ENCODE data around the gene ELMOD3. TPM values are rescaled to one million over a fixed set of nuclear protein-coding genes. Genes with fewer than 3 reads are reported as not detected.

ELMOD3 gene
- total and polyA plus RNA-seq, 4 donors, result 5.5 to 15.8 (median 8.0) TPM

GRCh38 chr2:85409845-85410583 is 55.4 kb downstream of the ELMOD3 start, which contains the start of gene CAPG:
TSS of gene CAPG (minus strand) at chr2:85410366. CDS start at chr2:85402145, 8,221 bp downstream.
- H3K4me3 ChIP-seq (ENCODE audit: low read depth in 1 of 3, low read length in 3 of 3), result no peak within 1 kb of the TSS
- no peaks in the 10 kb centered on the region for H3K9me3 ChIP-seq (ENCODE audit: control insufficient read depth in 4 of 4, low read length in 3 of 4)
- no peaks in the 10 kb centered on the region for H3K27me3 ChIP-seq (ENCODE audit: control insufficient read depth in 4 of 4, insufficient read depth in 4 of 4, low read length in 3 of 4)
- peaks cover 0 to 14% (median 7%) of the 10 kb centered on the region in 4 donors for H3K4me1 ChIP-seq (ENCODE audit: control insufficient read depth in 4 of 4, insufficient read depth in 4 of 4, low read length in 3 of 4)
- H3K36me3 ChIP-seq (ENCODE audit: control insufficient read depth in 4 of 4, insufficient read depth in 3 of 4, low read depth in 1 of 4, low read length in 3 of 4), result no peaks in the 10 kb centered on the region
- WGBS, result 74% methylated on average over 12 of the region's 12 CpGs
- DNase-seq (ENCODE audit: low spot score), result peak; percentile 54
- H3K9ac ChIP-seq (ENCODE audit: low read depth in 1 of 2, low read length in 2 of 2), result no peak within 1 kb of the TSS
- peak within 1 kb of the TSS in 1 of 2 donors; percentile 25 for H3K27ac ChIP-seq (ENCODE audit: low read depth in 1 of 2, low read length in 2 of 2)
- no peak for TF ChIP-seq ZBTB33 (IDR thresholded peaks at IDR 0.05)
- TF ChIP-seq SP1 (IDR thresholded peaks at IDR 0.05), result no peak
- no peak for TF ChIP-seq RXRA (IDR thresholded peaks at IDR 0.05)

DNA sequence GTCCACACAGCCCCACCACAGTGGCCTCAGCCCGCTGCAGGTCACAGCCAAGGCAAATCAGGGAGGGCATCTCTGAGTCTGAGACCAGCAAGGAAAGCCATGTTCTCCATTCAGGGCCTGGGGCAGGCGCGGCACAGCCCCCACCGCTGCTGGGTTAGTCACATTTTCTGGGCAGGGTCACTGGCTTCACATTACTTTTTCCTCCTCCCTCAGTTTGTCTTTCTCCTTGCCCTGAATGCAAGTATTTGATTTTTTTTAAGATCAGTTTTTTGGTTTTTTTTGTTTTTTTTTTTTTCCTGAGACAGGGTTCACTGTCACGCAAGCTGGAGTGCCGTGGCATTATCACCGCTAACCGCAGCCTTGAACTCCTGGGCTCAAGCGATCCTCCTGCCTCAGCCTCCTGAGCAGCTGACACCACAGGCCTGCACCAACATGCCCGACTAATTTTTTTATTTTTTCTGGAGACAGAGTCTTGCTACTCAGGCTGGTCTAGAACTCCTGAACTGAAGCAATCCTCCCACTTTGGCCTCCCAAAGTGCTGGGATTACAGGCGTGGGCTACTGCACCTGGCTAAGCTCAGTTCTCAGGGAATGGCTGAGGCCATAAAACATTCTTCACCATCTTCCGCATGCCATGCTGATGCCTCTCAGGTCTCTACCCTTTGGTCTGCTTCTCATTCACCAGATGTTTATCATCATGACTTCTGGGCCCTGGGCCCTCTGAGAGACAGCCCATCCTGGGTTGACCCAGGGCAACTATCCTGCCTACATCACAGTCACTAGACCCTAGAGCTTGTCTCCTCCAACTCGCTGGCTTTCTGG is 56.2 kb downstream of the ELMOD3 start:
- 88% methylated on average over 13 of the region's 13 CpGs for WGBS
- no peak overlapping the region for H3K9ac ChIP-seq (ENCODE audit: low read depth in 1 of 2, low read length in 2 of 2)
- no peaks in the 10 kb centered on the region for H3K27me3 ChIP-seq (ENCODE audit: control insufficient read depth in 4 of 4, insufficient read depth in 4 of 4, low read length in 3 of 4)
- H3K9me3 ChIP-seq (ENCODE audit: control insufficient read depth in 4 of 4, low read length in 3 of 4), result no peaks in the 10 kb centered on the region
- H3K4me1 ChIP-seq (ENCODE audit: control insufficient read depth in 4 of 4, insufficient read depth in 4 of 4, low read length in 3 of 4), result peaks cover 0 to 14% (median 6%) of the 10 kb centered on the region in 4 donors
- DNase-seq (ENCODE audit: low spot score), result no peak
- H3K4me3 ChIP-seq (ENCODE audit: low read depth in 1 of 3, low read length in 3 of 3), result no peak overlapping the region
- H3K36me3 ChIP-seq (ENCODE audit: control insufficient read depth in 4 of 4, insufficient read depth in 3 of 4, low read depth in 1 of 4, low read length in 3 of 4), result no peaks in the 10 kb centered on the region
- no peak for TF ChIP-seq FOXA2 (IDR thresholded peaks at IDR 0.05)
- TF ChIP-seq GABPA (IDR thresholded peaks at IDR 0.05 in 1 of 2, conservative IDR thresholded peaks at IDR 0.05 in 1 of 2), result no peak
- no peak for TF ChIP-seq EGR1 (IDR thresholded peaks at IDR 0.05; ENCODE audit: low read depth in 2 of 2)
- TF ChIP-seq JUND (IDR thresholded peaks at IDR 0.05), result no peak
- no peak for TF ChIP-seq RAD21 (IDR thresholded peaks at IDR 0.05)
- no peak for TF ChIP-seq FOXA1 (IDR thresholded peaks at IDR 0.05)
- TF ChIP-seq, protein P1, sequence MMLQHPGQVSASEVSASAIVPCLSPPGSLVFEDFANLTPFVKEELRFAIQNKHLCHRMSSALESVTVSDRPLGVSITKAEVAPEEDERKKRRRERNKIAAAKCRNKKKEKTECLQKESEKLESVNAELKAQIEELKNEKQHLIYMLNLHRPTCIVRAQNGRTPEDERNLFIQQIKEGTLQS (IDR thresholded peaks at IDR 0.05), result no peak
- no peak for TF ChIP-seq CTCF (IDR thresholded peaks at IDR 0.05; ENCODE audit: low read depth, low read length, missing input control)
- TF ChIP-seq, protein P2, sequence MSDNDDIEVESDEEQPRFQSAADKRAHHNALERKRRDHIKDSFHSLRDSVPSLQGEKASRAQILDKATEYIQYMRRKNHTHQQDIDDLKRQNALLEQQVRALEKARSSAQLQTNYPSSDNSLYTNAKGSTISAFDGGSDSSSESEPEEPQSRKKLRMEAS (IDR thresholded peaks at IDR 0.05), result no peak
- no peak for TF ChIP-seq NR2F2 (IDR thresholded peaks at IDR 0.05)
- no peak for TF ChIP-seq HNF4A (conservative IDR thresholded peaks at IDR 0.05)
- no peak for TF ChIP-seq HNF4G (IDR thresholded peaks at IDR 0.05)
- TF ChIP-seq SP1 (IDR thresholded peaks at IDR 0.05), result no peak
- no peak for TF ChIP-seq TAF1 (conservative IDR thresholded peaks at IDR 0.05)
- no peak for TF ChIP-seq YY1 (IDR thresholded peaks at IDR 0.05)
- TF ChIP-seq REST (IDR thresholded peaks at IDR 0.05), result no peak
- TF ChIP-seq RXRA (IDR thresholded peaks at IDR 0.05), result no peak
- TF ChIP-seq ZBTB33 (IDR thresholded peaks at IDR 0.05), result no peak
- H3K27ac ChIP-seq (ENCODE audit: low read depth in 1 of 2, low read length in 2 of 2), result no peak overlapping the region
